ENCODE results near the gene TROAP.
"Not testable (repeated sequence)": the region's sequence is repeated elsewhere in the genome, so short reads cannot be mapped to it uniquely, and the experiment has no call there.

TROAP gene

GRCh38 chr12:49369411-49370145 is 46.5 kb downstream of the TROAP start:
- no peak for ATAC-seq

- ATAC-seq: no peak
These were observed 47.5 kb downstream of the TROAP start for GRCh38 chr12:49370539-49370938.

- ATAC-seq: no peak
These were observed 52.4 kb downstream of the TROAP start for GRCh38 chr12:49375406-49375805.

- ATAC-seq: no peak
These were observed 54.3 kb downstream of the TROAP start for GRCh38 chr12:49377386-49377785.

GRCh38 chr12:49380184-49380583 is 57.1 kb downstream of the TROAP start:
- ATAC-seq: not testable (repeated sequence)
